Esophagus mucosa (tissue), 1 donor: ENCODE measurements around the gene CLEC11A. TPM values are rescaled to one million over a fixed set of nuclear protein-coding genes. Genes with fewer than 3 reads are reported as not detected.
"Not testable (repeated sequence)": the region's sequence is repeated elsewhere in the genome, so short reads cannot be mapped to it uniquely, and the experiment has no call there.

ENCODE experiments used
- ATAC-seq: fragments of 200-7000 bp; cut with Tn5 transposase; one replicate; pipeline ENCODE4 v1.9.1; 2020
- total RNA-seq: library from RNA; stranded (reverse); gene quantifications from one replicate; pipeline ENCODE4 v1.2.4, GENCODE V29; 2023
- donor health status: DM: yes; HTN: yes; CAD: no.

Gene CLEC11A
- total RNA-seq, 1 donor from 2014 or later: 2.7 TPM

GRCh38 chr19:50723735-50724521 lies 764 bp downstream of the CLEC11A start:
- ATAC-seq: no peak

GRCh38 chr19:50724522-50725217 lies 1.5 kb downstream of the CLEC11A start:
- ATAC-seq: peak; percentile 97

- no peak for ATAC-seq
Observed at GRCh38 chr19:50725218-50725910, 2.2 kb downstream of the CLEC11A start.

- no peak for ATAC-seq
Observed at GRCh38 chr19:50725911-50726230, 2.7 kb downstream of the CLEC11A start.

- no peak for ATAC-seq
Observed at GRCh38 chr19:50728084-50728737, 5.0 kb downstream of the CLEC11A start.

GRCh38 chr19:50729894-50730293 lies 6.7 kb downstream of the CLEC11A start:
- no peak for ATAC-seq

GRCh38 chr19:50735869-50736268 lies 12.7 kb downstream of the CLEC11A start:
- ATAC-seq: no peak

GRCh38 chr19:50736338-50736737 lies 13.2 kb downstream of the CLEC11A start:
- ATAC-seq: no peak

- ATAC-seq: no peak
Observed at GRCh38 chr19:50739132-50739913, 16.2 kb downstream of the CLEC11A start.

GRCh38 chr19:50739914-50740426 lies 16.8 kb downstream of the CLEC11A start:
- ATAC-seq: no peak

GRCh38 chr19:50741179-50741933 lies 18.2 kb downstream of the CLEC11A start:
- no peak for ATAC-seq

GRCh38 chr19:50743537-50743936 lies 20.4 kb downstream of the CLEC11A start:
- ATAC-seq: no peak

GRCh38 chr19:50745221-50745620 lies 22.1 kb downstream of the CLEC11A start:
- no peak for ATAC-seq

GRCh38 chr19:50747141-50747540 lies 24.0 kb downstream of the CLEC11A start:
- ATAC-seq: not testable (repeated sequence)

- no peak for ATAC-seq
Observed at GRCh38 chr19:50749490-50749889, 26.3 kb downstream of the CLEC11A start.

GRCh38 chr19:50750010-50750409 lies 26.8 kb downstream of the CLEC11A start:
- ATAC-seq: no peak

- no peak for ATAC-seq
Observed at GRCh38 chr19:50753879-50754278, 30.7 kb downstream of the CLEC11A start.

GRCh38 chr19:50756244-50756643 lies 33.1 kb downstream of the CLEC11A start:
- ATAC-seq: not testable (repeated sequence)

- not testable (repeated sequence) for ATAC-seq
Observed at GRCh38 chr19:50757624-50758023, 34.5 kb downstream of the CLEC11A start.

GRCh38 chr19:50759076-50759475 lies 35.9 kb downstream of the CLEC11A start:
- not testable (repeated sequence) for ATAC-seq

GRCh38 chr19:50759886-50760285 lies 36.7 kb downstream of the CLEC11A start:
- no peak for ATAC-seq
